SK-N-MC (cell line): Measurements from ENCODE around the gene MEIS2.

Source experiments
- EZH2 ChIP-seq: fragments of 200-600 bp; sonication (generic); IDR thresholded peaks from one replicate; pipeline ENCODE4 v1.6.1; 2017; ENCODE audit warnings: antibody characterized with exemption
- FOXP2 ChIP-seq: optimal IDR thresholded peaks from 2 replicates; pipeline ENCODE3; 2011; ENCODE audit warnings: mild to moderate bottlenecking, moderate library complexity; ENCODE audit not compliant: insufficient read depth; ENCODE audit errors: extremely low read length, control extremely low read depth
- POLR2AphosphoS5 ChIP-seq: IDR thresholded peaks from 2 replicates; pipeline ENCODE4 v1.6.1; 2012; ENCODE audit warnings: mild to moderate bottlenecking, low read depth, low read length, borderline replicate concordance

- no peak for TF ChIP-seq EZH2
- TF ChIP-seq POLR2AphosphoS5 = no peak
- TF ChIP-seq FOXP2 = no peak
Measured at GRCh38 chr15:36958606-36959005, 141.7 kb downstream of the MEIS2 start.
